SK-N-SH (cell line): ENCODE results near the gene ASIC2. TPM values are rescaled to one million over a fixed set of nuclear protein-coding genes. Genes with fewer than 3 reads are reported as not detected.

Experiments used
- CTCF ChIA-PET: fragments of 300-600, 350-600 bp; formaldehyde crosslinking; extraction: SDS; loops from one replicate; lab custom pipeline; 2021; lab: Yijun Ruan, JAX
- POLR2A ChIA-PET: fragments of 350-600 bp; sonication (Branson Sonifier 250); formaldehyde crosslinking; extraction: SDS; loops from one replicate; lab custom pipeline; 2020; ENCODE audit warnings: antibody characterized with exemption, inconsistent platforms; lab: Yijun Ruan, JAX
- DNase-seq: peaks from one replicate; pipeline ENCODE4 v3.0.0; 2012
- H2AFZ ChIP-seq: fragments of 200-600 bp; sonication (generic); 2 replicates; pipeline ENCODE4 v1.8.1; 2016; ENCODE audit warnings: antibody characterized with exemption, mild to moderate bottlenecking, low read depth
- H3F3A ChIP-seq: fragments of 200-600 bp; sonication (generic); replicated peaks from 2 replicates; pipeline ENCODE3; 2016; ENCODE audit warnings: antibody characterized with exemption, mild to moderate bottlenecking; ENCODE audit not compliant: insufficient read depth
- H3K27ac ChIP-seq, 2 experiments: fragments of 200-500 bp in 1 of 2; fragments of 200-600 bp in 1 of 2; sonication (Bioruptor generic) in 1 of 2; sonication (generic), shearing (Covaris generic) in 1 of 2; 2 replicates each; pipeline versions ENCODE4 v1.5.1 to v1.6.1; 2014 to 2016; ENCODE audit warnings: low read depth in 2 of 2, inconsistent platforms in 1 of 2, low read length in 1 of 2, mild to moderate bottlenecking in 1 of 2, mixed read lengths in 1 of 2
- H3K27me3 ChIP-seq: fragments of 200-600 bp; sonication (generic), shearing (Covaris generic); 2 replicates; pipeline ENCODE4 v1.6.1; 2016; ENCODE audit warnings: mixed run types; ENCODE audit not compliant: insufficient read depth
- H3K36me3 ChIP-seq, 2 experiments: fragments of 200-500 bp in 1 of 2; fragments of 200-600 bp in 1 of 2; sonication (Bioruptor generic) in 1 of 2; sonication (generic) in 1 of 2; replicated peaks in 1 of 2; 2 replicates each; pipeline versions ENCODE3 to v1.5.1; 2014 to 2016; ENCODE audit warnings: low read length in 1 of 2, mild to moderate bottlenecking in 1 of 2; ENCODE audit not compliant: insufficient read depth in 2 of 2, control insufficient read depth in 1 of 2
- H3K4me1 ChIP-seq, 2 experiments: fragments of 200-500 bp in 1 of 2; fragments of 200-600 bp in 1 of 2; sonication (Bioruptor generic) in 1 of 2; sonication (generic), shearing (Covaris generic) in 1 of 2; 2 replicates each; pipeline versions ENCODE4 v1.5.1 to v1.6.1; 2014 to 2016; ENCODE audit warnings: low read depth in 1 of 2, low read length in 1 of 2, mixed run types in 1 of 2; ENCODE audit not compliant: insufficient read depth in 2 of 2, control insufficient read depth in 1 of 2
- H3K4me2 ChIP-seq: fragments of 200-600 bp; sonication (generic), shearing (Covaris generic); 2 replicates; pipeline ENCODE4 v1.6.1; 2017; ENCODE audit warnings: mixed run types
- H3K4me3 ChIP-seq, 2 experiments: fragments of 200-500 bp in 1 of 2; fragments of 200-600 bp in 1 of 2; sonication (Bioruptor generic) in 1 of 2; sonication (generic), shearing (Covaris generic) in 1 of 2; 2 replicates each; pipeline versions ENCODE4 v1.5.1 to v1.8.1; 2014 to 2016; ENCODE audit warnings: low read depth in 2 of 2, inconsistent platforms in 1 of 2, low read length in 1 of 2, mild to moderate bottlenecking in 1 of 2, mixed read lengths in 1 of 2, moderate library complexity in 1 of 2
- H3K79me2 ChIP-seq: fragments of 200-600 bp; sonication (generic); 2 replicates; pipeline ENCODE4 v1.8.1; 2017; ENCODE audit warnings: mild to moderate bottlenecking; ENCODE audit not compliant: insufficient read depth
- H3K9ac ChIP-seq: fragments of 200-600 bp; sonication (generic); 2 replicates; pipeline ENCODE4 v1.6.1; 2017; ENCODE audit warnings: mixed run types
- H3K9me2 ChIP-seq: fragments of 200-600 bp; sonication (generic); 2 replicates; pipeline ENCODE4 v1.6.1; 2017; ENCODE audit warnings: mixed run types
- H3K9me3 ChIP-seq: fragments of 200-600 bp; sonication (generic); 2 replicates; pipeline ENCODE4 v1.6.1; 2017; ENCODE audit warnings: mixed run types, mild to moderate bottlenecking, moderate library complexity
- H4K20me1 ChIP-seq: fragments of 200-600 bp; sonication (generic); 2 replicates; pipeline ENCODE4 v1.6.1; 2017; ENCODE audit warnings: mild to moderate bottlenecking, mixed run types; ENCODE audit not compliant: insufficient read depth
- CHD2 ChIP-seq: fragments of 150-350 bp; IDR thresholded peaks from 2 replicates; pipeline ENCODE4 v1.6.1; 2018; ENCODE audit warnings: low read length; ENCODE audit not compliant: partially characterized antibody
- FOXJ3 ChIP-seq: sonication (generic); formaldehyde crosslinking; IDR thresholded peaks from 2 replicates; pipeline ENCODE4 v1.5.1; 2020; ENCODE audit warnings: mild to moderate bottlenecking, missing genetic modification reagents
- FOXM1 ChIP-seq: IDR thresholded peaks from 2 replicates; pipeline ENCODE4 v1.4.0; 2012; ENCODE audit warnings: low read depth, mild to moderate bottlenecking
- GABPA ChIP-seq: IDR thresholded peaks from 2 replicates; pipeline ENCODE4 v1.4.0; 2012; ENCODE audit warnings: low read depth, mild to moderate bottlenecking
- GATA2 ChIP-seq: sonication (generic); formaldehyde crosslinking; IDR thresholded peaks from 2 replicates; pipeline ENCODE4 v1.5.0; 2020; ENCODE audit warnings: mild to moderate bottlenecking, missing genetic modification reagents
- IRF3 ChIP-seq: fragments of 150-350 bp; IDR thresholded peaks from 2 replicates; pipeline ENCODE4 v1.6.1; 2016; ENCODE audit warnings: mild to moderate bottlenecking, low read depth, low read length
- JUND ChIP-seq: IDR thresholded peaks from 2 replicates; pipeline ENCODE4 v1.4.0; 2012
- MAX ChIP-seq: IDR thresholded peaks from 2 replicates; pipeline ENCODE4 v1.4.0; 2012; ENCODE audit warnings: low read depth
- NRF1 ChIP-seq: IDR thresholded peaks from 2 replicates; pipeline ENCODE4 v1.6.1; 2012; ENCODE audit warnings: low read depth, mild to moderate bottlenecking, low read length
- POLR2AphosphoS5 ChIP-seq: IDR thresholded peaks from 2 replicates; pipeline ENCODE4 v1.6.1; 2012; ENCODE audit warnings: low read depth, low read length
- RAD21 ChIP-seq: IDR thresholded peaks from 2 replicates; pipeline ENCODE4 v1.6.1; 2012; ENCODE audit warnings: mild to moderate bottlenecking, low read length
- RFX5 ChIP-seq: IDR thresholded peaks from 2 replicates; pipeline ENCODE4 v1.6.1; 2012; ENCODE audit warnings: mild to moderate bottlenecking, improper control_type of control experiment, low read length
- RXRA ChIP-seq: IDR thresholded peaks from 2 replicates; pipeline ENCODE4 v1.4.0; 2012; ENCODE audit warnings: low read depth, mild to moderate bottlenecking, borderline replicate concordance
- SMC3 ChIP-seq: IDR thresholded peaks from 2 replicates; pipeline ENCODE4 v1.6.1; 2012; ENCODE audit warnings: low read depth, low read length, improper control_type of control experiment
- TEAD4 ChIP-seq: IDR thresholded peaks from 2 replicates; pipeline ENCODE4 v1.4.0; 2012; ENCODE audit warnings: mild to moderate bottlenecking, borderline replicate concordance; ENCODE audit not compliant: insufficient read depth
- WGBS: methylation state at CpG from one replicate; pipeline ENCODE4 v1.1.6; 2017; ENCODE audit warnings: low lambda C conversion rate; 5-methylcytosine and 5-hydroxymethylcytosine counted together
- polyA plus RNA-seq, 3 experiments: library from polyadenylated mRNA; depleted of rRNA; stranded (reverse); fragments of >200 nt; gene quantifications; 2 replicates each; pipeline ENCODE4 v1.2.3, GENCODE V29; 2012
- TF ChIP-seq, protein P1 (sequence below): IDR thresholded peaks from 2 replicates; pipeline ENCODE4 v1.4.0; 2012; ENCODE audit warnings: low read depth, borderline replicate concordance
- TF ChIP-seq, protein P2 (sequence below): IDR thresholded peaks from 2 replicates; pipeline ENCODE4 v1.4.0; 2012; ENCODE audit warnings: low read depth, borderline replicate concordance

Gene ASIC2
- polyA plus RNA-seq, 1 of the 3 experiments (the other 2 are of a cell fraction) = 0.08 TPM

GRCh38 chr17:33090806-33091205 lies 202.3 kb downstream of the ASIC2 start:
- Histone ChIP-seq H3K9me2 (no peaks in the 10 kb centered on the region), H3K4me3 (no peak overlapping the region), H3K4me1 (no peaks in the 10 kb centered on the region), H3K27me3 (no peaks in the 10 kb centered on the region; the same call in 1 of the 2 replicates), H2AFZ (no peak overlapping the region), H3K9ac (no peak overlapping the region), H3F3A (no peaks in the 10 kb centered on the region), H3K79me2 (no peaks in the 10 kb centered on the region), H4K20me1 (no peaks in the 10 kb centered on the region), H3K27ac (no peak overlapping the region), H3K36me3 (no peaks in the 10 kb centered on the region), H3K4me2 (no peak overlapping the region), H3K9me3 (no peaks in the 10 kb centered on the region)
- no peak for DNase-seq
- ChIA-PET CTCF (no interaction called here), POLR2A (no interaction called here)
- TF ChIP-seq FOXJ3 = no peak
- no peak for TF ChIP-seq MAX
- no peak for TF ChIP-seq TEAD4
- WGBS = 19% methylated on average over 1 of the region's 1 CpG

GRCh38 chr17:33086878-33087277 lies 206.2 kb downstream of the ASIC2 start:
- Histone ChIP-seq H3K27ac (no peak overlapping the region), H4K20me1 (no peaks in the 10 kb centered on the region), H3K4me1 (no peaks in the 10 kb centered on the region), H3K9me3 (no peaks in the 10 kb centered on the region), H3K27me3 (no peaks in the 10 kb centered on the region; the same call in 1 of the 2 replicates), H3F3A (no peaks in the 10 kb centered on the region), H3K79me2 (no peaks in the 10 kb centered on the region), H3K9ac (no peak overlapping the region), H3K4me3 (no peak overlapping the region), H3K9me2 (no peaks in the 10 kb centered on the region), H3K36me3 (no peaks in the 10 kb centered on the region), H3K4me2 (no peak overlapping the region), H2AFZ (no peak overlapping the region)
- no peak for DNase-seq
- CTCF ChIA-PET = interaction anchor here (1.2 kb wide), 1 partner anchor 11 kb away, joined by 5 read pairs; no protein-coding TSS in a partner anchor
- POLR2A ChIA-PET = no interaction called here
- TF ChIP-seq POLR2AphosphoS5 = no peak
- TF ChIP-seq MAX = no peak
- no peak for TF ChIP-seq IRF3

- no peaks in the 10 kb centered on the region for H3F3A ChIP-seq
- H3K36me3 ChIP-seq = no peaks in the 10 kb centered on the region
- H3K27ac ChIP-seq = no peak overlapping the region
- POLR2A ChIA-PET = no interaction called here
- no peak overlapping the region for H3K9ac ChIP-seq
- 7% methylated on average over 1 of the region's 1 CpG for WGBS
- no peak overlapping the region for H3K4me2 ChIP-seq
- H3K4me1 ChIP-seq = no peaks in the 10 kb centered on the region
- no peaks in the 10 kb centered on the region; the same call in 1 of the 2 replicates for H3K27me3 ChIP-seq
- no peaks in the 10 kb centered on the region for H4K20me1 ChIP-seq
- H3K4me3 ChIP-seq = no peak overlapping the region
- H3K9me2 ChIP-seq = no peaks in the 10 kb centered on the region
- no peak for DNase-seq
- CTCF ChIA-PET = interaction anchor here (1.3 kb wide), 1 partner anchor 10 kb away, joined by 5 read pairs; no protein-coding TSS in a partner anchor
- no peaks in the 10 kb centered on the region for H3K9me3 ChIP-seq
- no peaks in the 10 kb centered on the region for H3K79me2 ChIP-seq
- H2AFZ ChIP-seq = no peak overlapping the region
- TF ChIP-seq RXRA (no peak), GATA2 (CRISPR knock-in tag) (no peak), JUND (no peak), MAX (no peak), GABPA (no peak), FOXM1 (no peak), NRF1 (no peak), RFX5 (no peak), FOXJ3 (no peak), RAD21 (no peak), CHD2 (no peak), SMC3 (no peak)
- TF ChIP-seq, protein P1, sequence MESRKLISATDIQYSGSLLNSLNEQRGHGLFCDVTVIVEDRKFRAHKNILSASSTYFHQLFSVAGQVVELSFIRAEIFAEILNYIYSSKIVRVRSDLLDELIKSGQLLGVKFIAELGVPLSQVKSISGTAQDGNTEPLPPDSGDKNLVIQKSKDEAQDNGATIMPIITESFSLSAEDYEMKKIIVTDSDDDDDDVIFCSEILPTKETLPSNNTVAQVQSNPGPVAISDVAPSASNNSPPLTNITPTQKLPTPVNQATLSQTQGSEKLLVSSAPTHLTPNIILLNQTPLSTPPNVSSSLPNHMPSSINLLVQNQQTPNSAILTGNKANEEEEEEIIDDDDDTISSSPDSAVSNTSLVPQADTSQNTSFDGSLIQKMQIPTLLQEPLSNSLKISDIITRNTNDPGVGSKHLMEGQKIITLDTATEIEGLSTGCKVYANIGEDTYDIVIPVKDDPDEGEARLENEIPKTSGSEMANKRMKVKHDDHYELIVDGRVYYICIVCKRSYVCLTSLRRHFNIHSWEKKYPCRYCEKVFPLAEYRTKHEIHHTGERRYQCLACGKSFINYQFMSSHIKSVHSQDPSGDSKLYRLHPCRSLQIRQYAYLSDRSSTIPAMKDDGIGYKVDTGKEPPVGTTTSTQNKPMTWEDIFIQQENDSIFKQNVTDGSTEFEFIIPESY = no peak
- TF ChIP-seq, protein P2, sequence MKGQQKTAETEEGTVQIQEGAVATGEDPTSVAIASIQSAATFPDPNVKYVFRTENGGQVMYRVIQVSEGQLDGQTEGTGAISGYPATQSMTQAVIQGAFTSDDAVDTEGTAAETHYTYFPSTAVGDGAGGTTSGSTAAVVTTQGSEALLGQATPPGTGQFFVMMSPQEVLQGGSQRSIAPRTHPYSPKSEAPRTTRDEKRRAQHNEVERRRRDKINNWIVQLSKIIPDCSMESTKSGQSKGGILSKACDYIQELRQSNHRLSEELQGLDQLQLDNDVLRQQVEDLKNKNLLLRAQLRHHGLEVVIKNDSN = no peak
Observed at GRCh38 chr17:33086041-33086440, 207.1 kb downstream of the ASIC2 start.
